ENCODE measurements around the gene QSOX1.
A peak's percentile ranks its signal among the peaks of the same experiment; 100 is the strongest.

The QSOX1 gene

GRCh38 chr1:180236698-180237509 lies 82.2 kb downstream of the QSOX1 start:
- DNase-seq = no peak

GRCh38 chr1:180237869-180238476 lies 83.3 kb downstream of the QSOX1 start:
- no peak for DNase-seq

- DNase-seq = no peak
Measured at GRCh38 chr1:180238675-180239074, 84.0 kb downstream of the QSOX1 start.

- DNase-seq = no peak
Measured at GRCh38 chr1:180239145-180240096, 84.8 kb downstream of the QSOX1 start.

GRCh38 chr1:180241716-180242544 lies 87.3 kb downstream of the QSOX1 start:
- DNase-seq = no peak

- DNase-seq = no peak
Measured at GRCh38 chr1:180243517-180244221, 89.0 kb downstream of the QSOX1 start.

- DNase-seq = no peak
Measured at GRCh38 chr1:180244840-180245239, 90.2 kb downstream of the QSOX1 start.

- DNase-seq = no peak
Measured at GRCh38 chr1:180246579-180246978, 91.9 kb downstream of the QSOX1 start.

- DNase-seq = no peak
Measured at GRCh38 chr1:180247061-180247460, 92.4 kb downstream of the QSOX1 start.

GRCh38 chr1:180247580-180247979 lies 92.9 kb downstream of the QSOX1 start:
- no peak for DNase-seq

- DNase-seq = no peak
Measured at GRCh38 chr1:180248176-180248575, 93.5 kb downstream of the QSOX1 start.

- DNase-seq = peak; percentile 11
Measured at GRCh38 chr1:180248731-180249681, 94.3 kb downstream of the QSOX1 start.

- no peak for DNase-seq
Measured at GRCh38 chr1:180249725-180250498, 95.2 kb downstream of the QSOX1 start.

- DNase-seq = no peak
Measured at GRCh38 chr1:180250499-180250770, 95.8 kb downstream of the QSOX1 start.

- DNase-seq = no peak
Measured at GRCh38 chr1:180250883-180251509, 96.3 kb downstream of the QSOX1 start.

GRCh38 chr1:180251526-180252305 lies 97.0 kb downstream of the QSOX1 start:
- no peak for DNase-seq

GRCh38 chr1:180252638-180253536 lies 98.2 kb downstream of the QSOX1 start:
- no peak for DNase-seq
